Adrenal gland (tissue), 5 donors: ENCODE data around the gene TEX22.

Experiments used
- POLR2A ChIP-seq, 2 donors: fragments of 450-650 bp; IDR thresholded peaks; one replicate each; pipeline ENCODE4 v1.6.1; 2017; ENCODE audit warnings: antibody characterized with exemption in 2 of 2, mild to moderate bottlenecking in 2 of 2, moderate library complexity in 1 of 2
- TF ChIP-seq, protein P1 (sequence below), 6 experiments: fragments of 450-650 bp in 4 of 6; fragments of 200-600 bp in 2 of 6; sonication (generic) in 1 of 6; IDR thresholded peaks; 1 replicate in 5 of 6; 2 replicates in 1 of 6; pipeline versions ENCODE4 v1.5.1 to v1.8.0; 2016 to 2021; ENCODE audit warnings: antibody characterized with exemption in 6 of 6, mild to moderate bottlenecking in 2 of 6, moderate library complexity in 1 of 6
- donor health status: DM: no; HTN: no; CAD: no.

DNA sequence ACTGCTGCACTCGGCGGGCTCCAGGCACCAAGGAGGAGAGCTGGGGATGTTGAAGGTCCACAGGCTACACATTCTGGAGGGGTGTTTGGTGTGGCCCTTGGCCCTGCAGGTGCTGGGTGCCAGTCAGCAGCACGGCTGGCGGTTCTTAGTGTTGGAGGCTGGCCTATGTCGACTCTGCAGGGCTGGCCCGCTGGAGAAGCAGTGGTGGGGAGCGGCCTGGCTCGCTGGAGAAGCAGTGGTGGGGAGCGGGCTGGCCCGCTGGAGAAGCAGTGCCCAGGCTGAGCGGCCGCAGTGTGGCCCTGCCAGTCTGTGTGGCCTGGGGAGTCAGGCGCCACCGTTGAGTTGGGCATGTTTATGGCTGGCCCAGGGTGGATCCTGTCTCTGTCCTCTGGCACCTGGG lies 48.6 kb downstream of the TEX22 start:
- TF ChIP-seq, protein P1, sequence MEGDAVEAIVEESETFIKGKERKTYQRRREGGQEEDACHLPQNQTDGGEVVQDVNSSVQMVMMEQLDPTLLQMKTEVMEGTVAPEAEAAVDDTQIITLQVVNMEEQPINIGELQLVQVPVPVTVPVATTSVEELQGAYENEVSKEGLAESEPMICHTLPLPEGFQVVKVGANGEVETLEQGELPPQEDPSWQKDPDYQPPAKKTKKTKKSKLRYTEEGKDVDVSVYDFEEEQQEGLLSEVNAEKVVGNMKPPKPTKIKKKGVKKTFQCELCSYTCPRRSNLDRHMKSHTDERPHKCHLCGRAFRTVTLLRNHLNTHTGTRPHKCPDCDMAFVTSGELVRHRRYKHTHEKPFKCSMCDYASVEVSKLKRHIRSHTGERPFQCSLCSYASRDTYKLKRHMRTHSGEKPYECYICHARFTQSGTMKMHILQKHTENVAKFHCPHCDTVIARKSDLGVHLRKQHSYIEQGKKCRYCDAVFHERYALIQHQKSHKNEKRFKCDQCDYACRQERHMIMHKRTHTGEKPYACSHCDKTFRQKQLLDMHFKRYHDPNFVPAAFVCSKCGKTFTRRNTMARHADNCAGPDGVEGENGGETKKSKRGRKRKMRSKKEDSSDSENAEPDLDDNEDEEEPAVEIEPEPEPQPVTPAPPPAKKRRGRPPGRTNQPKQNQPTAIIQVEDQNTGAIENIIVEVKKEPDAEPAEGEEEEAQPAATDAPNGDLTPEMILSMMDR (IDR thresholded peaks at IDR 0.05), result no peak
- TF ChIP-seq POLR2A (IDR thresholded peaks at IDR 0.05), result no peak
